A673 (cell line): ENCODE results near the gene MICAL3. TPM values are rescaled to one million over a fixed set of nuclear protein-coding genes. Genes with fewer than 3 reads are reported as not detected.

Experiments used
- BruUV-seq: library from RNA; stranded (reverse); fragments of 400-500 nt; replicated peaks from 2 replicates; lab custom pipeline; 2021; lab: Mats Ljungman, UMichigan
- CTCF ChIA-PET: fragments of 300-600 bp; sonication (Branson Sonifier 250); formaldehyde crosslinking; loops from one replicate; lab custom pipeline; 2022; ENCODE audit warnings: antibody characterized with exemption; lab: Charles Lee
- POLR2A ChIA-PET: fragments of 300-600 bp; sonication (Branson Sonifier 250); formaldehyde crosslinking; loops from one replicate; lab custom pipeline; 2022; ENCODE audit warnings: antibody characterized with exemption; ENCODE audit not compliant: low non-redundant PET; lab: Charles Lee
- DNase-seq: peaks from one replicate; pipeline ENCODE4 v3.0.0-alpha.2; 2015; ENCODE audit warnings: low spot score
- H3K27ac ChIP-seq: fragments of 200-600 bp; sonication (generic); 2 replicates; pipeline ENCODE4 v1.5.1; 2016; ENCODE audit warnings: mixed run types, low read depth, mild to moderate bottlenecking, mixed read lengths, antibody characterized with exemption, low read length; ENCODE audit not compliant: poor library complexity, severe bottlenecking
- H3K27me3 ChIP-seq: fragments of 200-600 bp; sonication (generic); replicated peaks from 2 replicates; pipeline ENCODE4 v1.6.1; 2017; ENCODE audit warnings: mixed run types, low read depth, mild to moderate bottlenecking, mixed read lengths, antibody characterized with exemption, low read length; ENCODE audit not compliant: insufficient read depth, poor library complexity
- H3K36me3 ChIP-seq: fragments of 200-600 bp; sonication (generic); 2 replicates; pipeline ENCODE4 v1.6.1; 2016; ENCODE audit warnings: mixed run types, mild to moderate bottlenecking, mixed read lengths, antibody characterized with exemption, low read length; ENCODE audit not compliant: insufficient read depth, poor library complexity, severe bottlenecking
- H3K4me1 ChIP-seq: fragments of 200-600 bp; sonication (generic); 2 replicates; pipeline ENCODE4 v1.6.1; 2017; ENCODE audit warnings: mixed run types, mild to moderate bottlenecking, mixed read lengths, antibody characterized with exemption, low read length; ENCODE audit not compliant: insufficient read depth, poor library complexity, severe bottlenecking
- H3K4me3 ChIP-seq: fragments of 200-600 bp; sonication (generic); 2 replicates; pipeline ENCODE4 v1.5.1; 2016; ENCODE audit warnings: low read depth, mixed run types, mild to moderate bottlenecking, mixed read lengths, low read length; ENCODE audit not compliant: poor library complexity, severe bottlenecking
- H3K9me3 ChIP-seq: fragments of 200-600 bp; sonication (generic); 2 replicates; pipeline ENCODE4 v1.6.1; 2016; ENCODE audit warnings: mixed run types, low read depth, mild to moderate bottlenecking, mixed read lengths, antibody characterized with exemption, low read length; ENCODE audit not compliant: poor library complexity, severe bottlenecking
- EZH2 ChIP-seq: fragments of 200-600 bp; sonication (generic); IDR thresholded peaks from 2 replicates; pipeline ENCODE4 v1.6.1; 2017; ENCODE audit warnings: borderline replicate concordance, low read depth, mild to moderate bottlenecking, mixed read lengths, antibody characterized with exemption, low read length; ENCODE audit not compliant: poor library complexity, severe bottlenecking
- intact Hi-C: fragments of 100-400 bp; cut with micrococcal nuclease; formaldehyde crosslinking; loops from one replicate; pipeline ENCODE4 v1.10.0; 2022; ENCODE audit not compliant: unreplicated experiment
- total RNA-seq: library from RNA; stranded (reverse); gene quantifications from 2 replicates; pipeline ENCODE4 v1.2.3, GENCODE V29; 2021
- TF ChIP-seq, protein P1 (sequence below): fragments of 300-800, 200-600 bp; sonication (generic); conservative IDR thresholded peaks from 2 replicates; pipeline ENCODE4 v1.5.1; 2017; ENCODE audit warnings: low read depth, mild to moderate bottlenecking, antibody characterized with exemption, low read length, moderate library complexity, mixed read lengths

The MICAL3 gene
- total RNA-seq, 1 experiment from 2014 or later, result 63.6 TPM

DNA sequence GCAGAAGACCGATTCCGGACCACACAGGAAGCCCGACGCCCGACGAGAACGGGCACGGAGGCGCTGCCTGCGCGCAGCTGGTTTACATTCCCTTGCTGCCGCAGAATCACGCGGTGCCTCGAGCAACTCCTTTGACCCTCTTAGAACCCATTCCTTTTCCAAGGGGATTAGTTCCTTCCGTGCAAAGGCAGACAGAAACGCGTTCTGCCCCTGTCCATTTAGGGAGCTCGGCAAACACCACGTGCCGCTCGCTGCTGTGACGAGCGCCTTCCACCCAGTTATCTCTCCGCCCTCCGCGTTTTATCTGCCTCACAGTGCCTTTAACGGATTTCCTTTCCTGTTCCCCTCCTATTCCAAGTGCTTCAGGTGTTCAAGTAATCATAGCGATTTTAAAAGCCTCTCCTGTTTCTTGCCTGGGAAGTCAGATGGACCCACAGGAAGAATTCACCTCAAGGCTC is 24.1 kb upstream of the MICAL3 start:
- H3K36me3 ChIP-seq, result no peaks in the 10 kb centered on the region
- no peak for DNase-seq
- H3K9me3 ChIP-seq, result no peaks in the 10 kb centered on the region
- H3K27me3 ChIP-seq, result no peaks in the 10 kb centered on the region
- TF ChIP-seq, protein P1, sequence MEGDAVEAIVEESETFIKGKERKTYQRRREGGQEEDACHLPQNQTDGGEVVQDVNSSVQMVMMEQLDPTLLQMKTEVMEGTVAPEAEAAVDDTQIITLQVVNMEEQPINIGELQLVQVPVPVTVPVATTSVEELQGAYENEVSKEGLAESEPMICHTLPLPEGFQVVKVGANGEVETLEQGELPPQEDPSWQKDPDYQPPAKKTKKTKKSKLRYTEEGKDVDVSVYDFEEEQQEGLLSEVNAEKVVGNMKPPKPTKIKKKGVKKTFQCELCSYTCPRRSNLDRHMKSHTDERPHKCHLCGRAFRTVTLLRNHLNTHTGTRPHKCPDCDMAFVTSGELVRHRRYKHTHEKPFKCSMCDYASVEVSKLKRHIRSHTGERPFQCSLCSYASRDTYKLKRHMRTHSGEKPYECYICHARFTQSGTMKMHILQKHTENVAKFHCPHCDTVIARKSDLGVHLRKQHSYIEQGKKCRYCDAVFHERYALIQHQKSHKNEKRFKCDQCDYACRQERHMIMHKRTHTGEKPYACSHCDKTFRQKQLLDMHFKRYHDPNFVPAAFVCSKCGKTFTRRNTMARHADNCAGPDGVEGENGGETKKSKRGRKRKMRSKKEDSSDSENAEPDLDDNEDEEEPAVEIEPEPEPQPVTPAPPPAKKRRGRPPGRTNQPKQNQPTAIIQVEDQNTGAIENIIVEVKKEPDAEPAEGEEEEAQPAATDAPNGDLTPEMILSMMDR, result no peak
- no peak for TF ChIP-seq EZH2
- H3K4me3 ChIP-seq, result no peak overlapping the region
- intact Hi-C loops, result no loop called here
- CTCF ChIA-PET, result no interaction called here
- no peak overlapping the region for H3K27ac ChIP-seq
- POLR2A ChIA-PET, result interaction anchor here (0.6 kb wide), 1 partner anchor 132 kb away, joined by 3 read pairs; no protein-coding TSS in a partner anchor
- H3K4me1 ChIP-seq, result no peaks in the 10 kb centered on the region
- no TSS peak for BruUV-seq

DNA sequence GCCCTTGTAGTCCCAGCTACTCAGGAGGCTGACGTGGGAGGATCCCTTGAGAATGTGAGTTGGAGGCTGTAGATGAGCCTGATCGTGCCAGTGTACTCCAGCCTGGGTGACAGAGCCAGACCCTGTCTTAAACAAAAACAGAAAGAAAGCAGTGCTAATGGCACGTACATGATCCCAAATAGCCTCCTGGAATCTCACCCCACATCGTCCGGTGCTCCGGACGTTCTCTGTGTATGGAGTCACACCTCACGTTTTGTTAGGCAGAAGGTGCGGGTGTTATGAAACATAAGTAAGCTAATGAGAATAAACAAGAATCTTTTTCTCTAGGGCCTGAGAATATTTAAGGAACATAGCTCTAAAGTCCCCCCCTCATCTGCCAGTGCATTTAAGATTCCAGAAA is 23.7 kb upstream of the MICAL3 start:
- no peak overlapping the region for H3K27ac ChIP-seq
- ChIA-PET POLR2A (interaction anchor here (0.6 kb wide), 1 partner anchor 131 kb away, joined by 3 read pairs; no protein-coding TSS in a partner anchor), CTCF (no interaction called here)
- no peaks in the 10 kb centered on the region for H3K27me3 ChIP-seq
- no peak for DNase-seq
- H3K36me3 ChIP-seq, result no peaks in the 10 kb centered on the region
- no peaks in the 10 kb centered on the region for H3K9me3 ChIP-seq
- no peaks in the 10 kb centered on the region for H3K4me1 ChIP-seq
- no TSS peak for BruUV-seq
- TF ChIP-seq EZH2, result no peak
- intact Hi-C loops, result no loop called here
- H3K4me3 ChIP-seq, result no peak overlapping the region

DNA sequence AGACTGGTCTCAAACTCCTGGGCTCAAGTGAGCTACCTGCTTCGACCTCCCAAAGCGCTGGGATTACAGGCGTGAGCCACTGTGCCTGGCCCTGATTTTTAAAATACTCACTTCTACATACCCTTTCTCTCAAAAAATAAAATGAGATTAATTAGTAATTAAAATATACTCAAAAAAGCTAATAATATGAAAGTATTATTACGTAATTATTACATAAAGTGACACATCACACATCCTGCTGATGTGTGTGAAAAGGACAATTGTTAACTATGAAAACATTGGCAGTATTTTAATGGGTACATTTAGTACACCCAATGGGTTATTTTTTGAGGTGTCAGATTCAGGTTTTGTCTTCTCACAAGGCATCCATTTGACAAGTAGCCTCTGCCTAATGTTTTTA is 21.4 kb upstream of the MICAL3 start:
- no peak overlapping the region for H3K4me3 ChIP-seq
- no peaks in the 10 kb centered on the region for H3K4me1 ChIP-seq
- BruUV-seq, result no TSS peak
- H3K27ac ChIP-seq, result no peak overlapping the region
- POLR2A ChIA-PET, result no interaction called here
- TF ChIP-seq, protein P1, result no peak
- TF ChIP-seq EZH2, result no peak
- CTCF ChIA-PET, result no interaction called here
- H3K36me3 ChIP-seq, result no peaks in the 10 kb centered on the region
- no peaks in the 10 kb centered on the region for H3K9me3 ChIP-seq
- intact Hi-C loops, result no loop called here
- H3K27me3 ChIP-seq, result no peaks in the 10 kb centered on the region
- DNase-seq, result no peak

DNA sequence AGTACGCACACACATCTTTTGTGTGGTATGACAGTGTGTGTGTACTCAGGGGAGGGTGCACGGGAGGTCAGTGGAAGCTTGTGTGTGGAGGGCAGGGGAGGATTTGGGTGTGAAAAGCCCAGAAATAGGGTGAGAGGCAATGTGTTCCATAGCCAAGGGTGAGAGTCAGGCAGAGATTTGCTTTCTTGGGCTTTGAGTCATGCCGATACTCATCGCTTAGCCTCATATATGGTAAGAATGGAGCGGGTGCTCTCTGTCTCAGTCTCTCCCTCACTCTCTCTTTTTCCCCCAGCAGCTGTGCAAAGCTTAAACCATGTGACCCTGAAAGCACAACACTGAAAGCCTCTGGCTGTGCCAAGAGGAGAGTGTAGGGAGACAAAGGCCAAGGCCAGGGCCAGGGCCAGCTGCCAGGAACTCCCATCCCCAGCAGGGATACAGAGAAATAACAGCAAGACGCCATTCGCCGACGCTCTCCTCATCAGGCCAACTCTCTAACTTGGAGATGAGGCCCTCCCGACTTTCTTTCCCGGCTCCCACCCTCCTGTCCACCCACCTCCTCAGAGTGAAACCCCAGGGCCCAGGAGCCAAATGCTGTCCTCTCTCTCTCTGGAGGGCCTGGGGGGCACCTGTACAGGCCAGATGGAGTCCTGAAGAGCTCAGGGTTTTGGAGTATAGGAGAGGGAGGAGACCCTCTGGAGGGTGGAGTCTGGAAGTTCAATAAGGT is 20.3 kb upstream of the MICAL3 start:
- Histone ChIP-seq H3K4me3 (no peak overlapping the region), H3K27me3 (no peaks in the 10 kb centered on the region), H3K4me1 (no peaks in the 10 kb centered on the region), H3K9me3 (no peaks in the 10 kb centered on the region), H3K36me3 (no peaks in the 10 kb centered on the region), H3K27ac (no peak overlapping the region)
- TF ChIP-seq, protein P1, result no peak
- no peak for TF ChIP-seq EZH2
- no TSS peak for BruUV-seq
- ChIA-PET CTCF (no interaction called here), POLR2A (no interaction called here)
- no peak for DNase-seq
- intact Hi-C loops, result no loop called here
